ENCODE measurements around the gene TC2N.

GRCh38 chr14:91869556-91869955 lies 2.2 kb upstream of the TC2N start:
- no peak for TF ChIP-seq CTCF (IDR thresholded peaks at IDR 0.05; ENCODE audit: low read depth, low read length)
- TF ChIP-seq EZH2phosphoT487 (IDR thresholded peaks at IDR 0.05; ENCODE audit: low read depth) = no peak

Measured in OCI-LY3 (cell line).